Measurements from ENCODE around the gene CENPN.

Gene CENPN

DNA sequence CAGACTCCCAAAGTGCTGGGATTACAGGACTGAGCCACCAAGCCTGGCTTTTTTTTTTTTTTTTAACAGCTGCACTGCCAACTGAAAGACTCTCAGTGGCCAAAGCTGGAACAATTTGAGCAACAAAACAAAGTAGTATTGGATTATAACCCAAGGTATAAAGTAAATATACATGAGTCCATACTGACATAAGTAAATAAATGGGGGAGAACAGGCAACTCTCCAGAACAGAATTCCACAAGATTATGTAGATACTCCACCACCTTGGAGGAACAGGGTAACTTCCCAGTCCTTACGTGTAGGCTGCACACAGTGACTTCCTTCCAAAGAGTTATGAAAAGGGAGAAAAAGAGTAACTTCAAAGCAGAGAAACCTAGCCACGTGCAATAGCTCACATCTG is 16.0 kb upstream of the CENPN start:
- DNase-seq (ENCODE audit: low spot score) = no peak
- Histone ChIP-seq H2BK5ac (ENCODE audit: low read length) (no peak overlapping the region), H3K27me3 (ENCODE audit: control insufficient read depth in 3 of 3, insufficient read depth in 3 of 3, low read depth in 1 of 3, low read length in 3 of 3) (no peaks in the 10 kb centered on the region), H3K9me3 (replicated peaks in 1 of 2; ENCODE audit: control insufficient read depth in 2 of 2, insufficient read depth in 1 of 2, low read depth in 1 of 2, low read length in 2 of 2) (no peaks in the 10 kb centered on the region), H3K4me3 (ENCODE audit: low read length in 2 of 2) (no peak overlapping the region), H3K4ac (ENCODE audit: low read length) (no peak overlapping the region), H3K27ac (replicated peaks; ENCODE audit: low read length) (no peak overlapping the region), H3K14ac (ENCODE audit: low read length) (no peak overlapping the region), H3K36me3 (replicated peaks in 1 of 2; ENCODE audit: control insufficient read depth in 2 of 2, insufficient read depth in 2 of 2, low read length in 2 of 2) (peaks cover 3 to 41% of the 10 kb centered on the region in 2 donors), H2BK12ac (ENCODE audit: low read length) (no peak overlapping the region), H3K4me2 (ENCODE audit: insufficient read depth, low read length, poor library complexity, severe bottlenecking) (no peak overlapping the region), H2AFZ (ENCODE audit: low read length) (no peak overlapping the region), H3K9ac (ENCODE audit: low read depth, low read length, poor library complexity) (no peak overlapping the region), H4K8ac (ENCODE audit: low read depth, low read length) (no peak overlapping the region), H3K18ac (ENCODE audit: low read length) (no peak overlapping the region), H4K91ac (ENCODE audit: low read depth, low read length, poor library complexity) (no peak overlapping the region), H3K23ac (ENCODE audit: low read depth, low read length, poor library complexity) (no peak overlapping the region), H3K79me1 (ENCODE audit: low read depth, low read length) (no peaks in the 10 kb centered on the region), H2AK5ac (ENCODE audit: low read depth, low read length) (no peak overlapping the region), H3K4me1 (ENCODE audit: control insufficient read depth in 2 of 2, insufficient read depth in 1 of 2, low read depth in 1 of 2, low read length in 2 of 2) (peaks cover 0 to 5% of the 10 kb centered on the region in 2 donors), H2BK120ac (ENCODE audit: low read depth, low read length) (no peak overlapping the region), H2BK15ac (ENCODE audit: low read length) (no peak overlapping the region)
- no CpG with 5 or more reads among the region's 2 CpGs for WGBS, 2 donors (ENCODE audit: extremely low coverage in 2 of 2, insufficient read length in 2 of 2, insufficient replicate concordance in 1 of 2)

DNA sequence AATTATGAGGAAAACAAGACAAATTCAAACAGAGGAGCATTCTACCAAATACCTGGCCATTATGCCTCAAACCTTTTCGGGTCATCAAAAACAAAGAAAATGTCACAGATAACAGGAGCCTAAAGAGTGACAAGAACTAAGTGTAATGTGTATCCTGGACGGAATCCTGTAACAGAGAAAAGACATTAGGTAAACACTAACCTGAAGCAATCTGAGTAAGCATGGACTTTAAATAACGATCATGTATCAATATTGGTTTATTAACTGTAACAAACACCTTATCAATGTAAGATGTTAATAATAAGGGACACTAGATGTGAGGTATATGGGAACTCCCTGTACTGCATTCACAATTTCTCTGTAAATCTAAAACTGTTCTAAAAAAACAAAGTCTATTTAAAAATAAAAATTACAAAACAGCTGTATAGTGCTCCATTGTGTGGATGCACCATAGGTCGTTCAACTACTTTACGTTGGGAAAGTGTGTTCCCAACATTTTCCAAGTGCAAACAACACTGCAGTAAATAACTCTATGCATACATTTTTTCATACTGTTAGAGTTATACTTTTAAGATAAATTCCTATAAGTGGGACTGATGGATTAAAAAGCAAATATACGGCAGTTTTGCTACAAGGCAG is 15.1 kb upstream of the CENPN start:
- Histone ChIP-seq H3K79me1 (ENCODE audit: low read depth, low read length) (no peaks in the 10 kb centered on the region), H2BK15ac (ENCODE audit: low read length) (no peak overlapping the region), H3K9ac (ENCODE audit: low read depth, low read length, poor library complexity) (no peak overlapping the region), H4K8ac (ENCODE audit: low read depth, low read length) (no peak overlapping the region), H2AFZ (ENCODE audit: low read length) (no peak overlapping the region), H2BK5ac (ENCODE audit: low read length) (no peak overlapping the region), H3K36me3 (replicated peaks in 1 of 2; ENCODE audit: control insufficient read depth in 2 of 2, insufficient read depth in 2 of 2, low read length in 2 of 2) (peaks cover 3 to 45% of the 10 kb centered on the region in 2 donors), H3K18ac (ENCODE audit: low read length) (no peak overlapping the region), H3K4me3 (ENCODE audit: low read length in 2 of 2) (no peak overlapping the region), H3K23ac (ENCODE audit: low read depth, low read length, poor library complexity) (no peak overlapping the region), H3K4ac (ENCODE audit: low read length) (no peak overlapping the region), H2BK12ac (ENCODE audit: low read length) (no peak overlapping the region), H3K4me1 (ENCODE audit: control insufficient read depth in 2 of 2, insufficient read depth in 1 of 2, low read depth in 1 of 2, low read length in 2 of 2) (peaks cover 0 to 5% of the 10 kb centered on the region in 2 donors), H3K27ac (replicated peaks; ENCODE audit: low read length) (no peak overlapping the region), H3K27me3 (ENCODE audit: control insufficient read depth in 3 of 3, insufficient read depth in 3 of 3, low read depth in 1 of 3, low read length in 3 of 3) (no peaks in the 10 kb centered on the region), H2BK120ac (ENCODE audit: low read depth, low read length) (no peak overlapping the region), H2AK5ac (ENCODE audit: low read depth, low read length) (no peak overlapping the region), H4K91ac (ENCODE audit: low read depth, low read length, poor library complexity) (no peak overlapping the region), H3K4me2 (ENCODE audit: insufficient read depth, low read length, poor library complexity, severe bottlenecking) (no peak overlapping the region), H3K14ac (ENCODE audit: low read length) (no peak overlapping the region), H3K9me3 (replicated peaks in 1 of 2; ENCODE audit: control insufficient read depth in 2 of 2, insufficient read depth in 1 of 2, low read depth in 1 of 2, low read length in 2 of 2) (no peaks in the 10 kb centered on the region)
- no CpG with 5 or more reads among the region's 6 CpGs for WGBS, 2 donors (ENCODE audit: extremely low coverage in 2 of 2, insufficient read length in 2 of 2, insufficient replicate concordance in 1 of 2)
- DNase-seq (ENCODE audit: low spot score) = no peak

DNA sequence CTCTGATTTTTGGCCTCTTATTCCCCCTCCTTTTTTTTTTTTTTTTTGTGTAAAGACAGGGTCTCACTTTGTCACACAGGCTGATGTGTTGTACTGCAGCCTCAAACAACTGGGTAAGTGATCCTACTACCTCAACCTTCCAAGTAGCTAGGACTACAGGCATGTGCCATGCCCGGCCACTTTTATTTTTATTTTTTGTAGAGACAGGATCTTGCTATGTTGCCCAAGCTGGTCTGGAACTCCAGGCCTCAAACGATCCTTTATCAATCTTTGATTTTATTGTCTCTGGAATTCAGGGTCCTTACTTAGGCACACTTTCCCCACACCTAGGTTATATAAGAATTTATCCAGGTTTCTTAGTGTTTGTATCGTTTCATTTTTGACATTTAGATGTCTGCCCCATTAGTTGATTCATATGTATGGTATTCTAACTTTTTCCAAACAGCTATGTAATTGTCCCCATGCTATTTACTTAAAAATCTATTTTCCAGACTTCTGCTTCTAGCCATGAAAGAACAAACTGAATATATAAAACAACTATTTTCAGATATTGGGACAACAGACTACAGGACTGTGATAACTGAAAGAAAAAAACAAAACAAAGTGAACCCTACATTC is 14.2 kb upstream of the CENPN start:
- Histone ChIP-seq H3K23ac (ENCODE audit: low read depth, low read length, poor library complexity) (no peak overlapping the region), H2BK120ac (ENCODE audit: low read depth, low read length) (no peak overlapping the region), H3K4me1 (ENCODE audit: control insufficient read depth in 2 of 2, insufficient read depth in 1 of 2, low read depth in 1 of 2, low read length in 2 of 2) (peaks cover 0 to 3% of the 10 kb centered on the region in 2 donors), H2AFZ (ENCODE audit: low read length) (no peak overlapping the region), H2BK15ac (ENCODE audit: low read length) (no peak overlapping the region), H3K9ac (ENCODE audit: low read depth, low read length, poor library complexity) (no peak overlapping the region), H3K9me3 (replicated peaks in 1 of 2; ENCODE audit: control insufficient read depth in 2 of 2, insufficient read depth in 1 of 2, low read depth in 1 of 2, low read length in 2 of 2) (no peaks in the 10 kb centered on the region), H3K36me3 (replicated peaks in 1 of 2; ENCODE audit: control insufficient read depth in 2 of 2, insufficient read depth in 2 of 2, low read length in 2 of 2) (peaks cover 3 to 42% of the 10 kb centered on the region in 2 donors), H3K14ac (ENCODE audit: low read length) (no peak overlapping the region), H3K27me3 (ENCODE audit: control insufficient read depth in 3 of 3, insufficient read depth in 3 of 3, low read depth in 1 of 3, low read length in 3 of 3) (no peaks in the 10 kb centered on the region), H2BK5ac (ENCODE audit: low read length) (no peak overlapping the region), H3K18ac (ENCODE audit: low read length) (no peak overlapping the region), H3K4ac (ENCODE audit: low read length) (no peak overlapping the region), H2BK12ac (ENCODE audit: low read length) (no peak overlapping the region), H3K4me3 (ENCODE audit: low read length in 2 of 2) (no peak overlapping the region), H3K79me1 (ENCODE audit: low read depth, low read length) (no peaks in the 10 kb centered on the region), H3K4me2 (ENCODE audit: insufficient read depth, low read length, poor library complexity, severe bottlenecking) (no peak overlapping the region), H4K91ac (ENCODE audit: low read depth, low read length, poor library complexity) (no peak overlapping the region), H4K8ac (ENCODE audit: low read depth, low read length) (no peak overlapping the region), H2AK5ac (ENCODE audit: low read depth, low read length) (no peak overlapping the region), H3K27ac (replicated peaks; ENCODE audit: low read length) (no peak overlapping the region)
- WGBS, 2 donors (ENCODE audit: extremely low coverage in 2 of 2, insufficient read length in 2 of 2, insufficient replicate concordance in 1 of 2) = no CpG with 5 or more reads among the region's 3 CpGs
- DNase-seq (ENCODE audit: low spot score) = no peak

DNA sequence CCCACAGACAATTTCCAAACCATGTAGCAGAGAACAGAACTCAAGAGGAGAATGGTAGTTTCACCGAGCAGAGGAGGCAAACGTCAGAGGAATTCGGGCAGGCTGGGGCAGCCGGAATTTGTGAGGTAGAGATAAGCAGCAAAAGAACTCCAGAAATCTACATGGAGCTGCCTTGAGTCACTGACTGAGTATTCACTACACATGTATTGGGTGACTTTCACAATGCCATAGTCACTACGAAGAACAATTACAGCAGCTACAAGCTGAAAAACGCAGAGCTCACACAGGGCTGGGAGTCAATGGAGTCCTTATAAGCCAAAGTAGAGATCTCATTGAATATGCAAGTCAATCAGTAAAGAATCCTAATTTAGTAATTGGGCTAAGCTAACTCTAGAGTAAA is 13.7 kb upstream of the CENPN start:
- Histone ChIP-seq H3K4ac (ENCODE audit: low read length) (no peak overlapping the region), H3K79me1 (ENCODE audit: low read depth, low read length) (no peaks in the 10 kb centered on the region), H3K27ac (replicated peaks; ENCODE audit: low read length) (no peak overlapping the region), H3K4me1 (ENCODE audit: control insufficient read depth in 2 of 2, insufficient read depth in 1 of 2, low read depth in 1 of 2, low read length in 2 of 2) (peaks cover 0 to 3% of the 10 kb centered on the region in 2 donors), H3K23ac (ENCODE audit: low read depth, low read length, poor library complexity) (no peak overlapping the region), H3K14ac (ENCODE audit: low read length) (no peak overlapping the region), H2BK5ac (ENCODE audit: low read length) (no peak overlapping the region), H3K9ac (ENCODE audit: low read depth, low read length, poor library complexity) (no peak overlapping the region), H3K27me3 (ENCODE audit: control insufficient read depth in 3 of 3, insufficient read depth in 3 of 3, low read depth in 1 of 3, low read length in 3 of 3) (no peaks in the 10 kb centered on the region), H3K4me2 (ENCODE audit: insufficient read depth, low read length, poor library complexity, severe bottlenecking) (no peak overlapping the region), H3K18ac (ENCODE audit: low read length) (no peak overlapping the region), H2BK12ac (ENCODE audit: low read length) (no peak overlapping the region), H2AK5ac (ENCODE audit: low read depth, low read length) (no peak overlapping the region), H4K8ac (ENCODE audit: low read depth, low read length) (no peak overlapping the region), H2AFZ (ENCODE audit: low read length) (no peak overlapping the region), H3K9me3 (replicated peaks in 1 of 2; ENCODE audit: control insufficient read depth in 2 of 2, insufficient read depth in 1 of 2, low read depth in 1 of 2, low read length in 2 of 2) (no peaks in the 10 kb centered on the region), H2BK120ac (ENCODE audit: low read depth, low read length) (no peak overlapping the region), H2BK15ac (ENCODE audit: low read length) (no peak overlapping the region), H3K4me3 (ENCODE audit: low read length in 2 of 2) (no peak overlapping the region), H3K36me3 (replicated peaks in 1 of 2; ENCODE audit: control insufficient read depth in 2 of 2, insufficient read depth in 2 of 2, low read length in 2 of 2) (peaks cover 3 to 37% of the 10 kb centered on the region in 2 donors), H4K91ac (ENCODE audit: low read depth, low read length, poor library complexity) (no peak overlapping the region)
- no peak for DNase-seq (ENCODE audit: low spot score)
- no CpG with 5 or more reads among the region's 6 CpGs for WGBS, 2 donors (ENCODE audit: extremely low coverage in 2 of 2, insufficient read length in 2 of 2, insufficient replicate concordance in 1 of 2)

All from neuronal stem cell (in vitro differentiated cells).